WTC11 (cell line): Measurements from ENCODE around the gene ADAMTSL4.

Experiments
- CREM ChIP-seq: sonication (generic); formaldehyde crosslinking; IDR thresholded peaks from 2 replicates; pipeline ENCODE4 v1.8.1; 2022; ENCODE audit warnings: mild to moderate bottlenecking, missing genetic modification reagents, moderate library complexity
- FOXK1 ChIP-seq: sonication (generic); formaldehyde crosslinking; IDR thresholded peaks from 2 replicates; pipeline ENCODE4 v1.8.0; 2022; ENCODE audit warnings: mild to moderate bottlenecking, moderate library complexity, missing genetic modification reagents
- MYBL2 ChIP-seq: sonication (generic); formaldehyde crosslinking; IDR thresholded peaks from 2 replicates; pipeline ENCODE4 v1.8.1; 2023; ENCODE audit warnings: mild to moderate bottlenecking, moderate library complexity, missing genetic modification reagents
- TCF7 ChIP-seq: sonication (generic); formaldehyde crosslinking; IDR thresholded peaks from 2 replicates; pipeline ENCODE4 v1.8.0; 2022; ENCODE audit warnings: mild to moderate bottlenecking, low read depth, missing genetic modification reagents, moderate library complexity
- TF ChIP-seq, protein P1 (sequence below): fragments of 200-600 bp; IDR thresholded peaks from 2 replicates; pipeline ENCODE4 v1.8.0; 2022; ENCODE audit warnings: antibody characterized with exemption
- TF ChIP-seq, protein P2 (sequence below): sonication (generic); formaldehyde crosslinking; IDR thresholded peaks from 2 replicates; pipeline ENCODE4 v1.8.0; 2022; ENCODE audit warnings: mild to moderate bottlenecking, missing genetic modification reagents
- TF ChIP-seq, protein P3 (sequence below): sonication (generic); formaldehyde crosslinking; IDR thresholded peaks from 2 replicates; pipeline ENCODE4 v1.8.1; 2022; ENCODE audit warnings: low read depth, missing genetic modification reagents, borderline replicate concordance
- TF ChIP-seq, protein P4 (sequence below): sonication (generic); formaldehyde crosslinking; IDR thresholded peaks from 2 replicates; pipeline ENCODE4 v1.8.1; 2022; ENCODE audit warnings: missing genetic modification reagents, borderline replicate concordance

DNA sequence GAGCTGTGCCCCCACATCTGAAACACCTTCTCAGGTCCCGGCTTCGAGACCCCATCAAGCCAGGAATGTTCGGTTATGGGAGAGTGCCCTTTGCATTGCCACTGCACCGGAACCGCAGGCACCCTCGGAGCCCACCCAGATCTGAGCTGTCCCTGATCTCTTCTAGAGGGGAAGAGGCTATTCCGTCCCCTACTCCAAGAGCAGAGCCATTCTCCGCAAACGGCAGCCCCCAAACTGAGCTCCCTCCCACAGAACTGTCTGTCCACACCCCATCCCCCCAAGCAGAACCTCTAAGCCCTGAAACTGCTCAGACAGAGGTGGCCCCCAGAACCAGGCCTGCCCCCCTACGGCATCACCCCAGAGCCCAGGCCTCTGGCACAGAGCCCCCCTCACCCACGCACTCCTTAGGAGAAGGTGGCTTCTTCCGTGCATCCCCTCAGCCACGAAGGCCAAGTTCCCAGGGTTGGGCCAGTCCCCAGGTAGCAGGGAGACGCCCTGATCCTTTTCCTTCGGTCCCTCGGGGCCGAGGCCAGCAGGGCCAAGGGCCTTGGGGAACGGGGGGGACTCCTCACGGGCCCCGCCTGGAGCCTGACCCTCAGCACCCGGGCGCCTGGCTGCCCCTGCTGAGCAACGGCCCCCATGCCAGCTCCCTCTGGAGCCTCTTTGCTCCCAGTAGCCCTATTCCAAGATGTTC is 4.3 kb downstream of the ADAMTSL4 start:
- TF ChIP-seq, protein P1, sequence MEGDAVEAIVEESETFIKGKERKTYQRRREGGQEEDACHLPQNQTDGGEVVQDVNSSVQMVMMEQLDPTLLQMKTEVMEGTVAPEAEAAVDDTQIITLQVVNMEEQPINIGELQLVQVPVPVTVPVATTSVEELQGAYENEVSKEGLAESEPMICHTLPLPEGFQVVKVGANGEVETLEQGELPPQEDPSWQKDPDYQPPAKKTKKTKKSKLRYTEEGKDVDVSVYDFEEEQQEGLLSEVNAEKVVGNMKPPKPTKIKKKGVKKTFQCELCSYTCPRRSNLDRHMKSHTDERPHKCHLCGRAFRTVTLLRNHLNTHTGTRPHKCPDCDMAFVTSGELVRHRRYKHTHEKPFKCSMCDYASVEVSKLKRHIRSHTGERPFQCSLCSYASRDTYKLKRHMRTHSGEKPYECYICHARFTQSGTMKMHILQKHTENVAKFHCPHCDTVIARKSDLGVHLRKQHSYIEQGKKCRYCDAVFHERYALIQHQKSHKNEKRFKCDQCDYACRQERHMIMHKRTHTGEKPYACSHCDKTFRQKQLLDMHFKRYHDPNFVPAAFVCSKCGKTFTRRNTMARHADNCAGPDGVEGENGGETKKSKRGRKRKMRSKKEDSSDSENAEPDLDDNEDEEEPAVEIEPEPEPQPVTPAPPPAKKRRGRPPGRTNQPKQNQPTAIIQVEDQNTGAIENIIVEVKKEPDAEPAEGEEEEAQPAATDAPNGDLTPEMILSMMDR = no peak
- TF ChIP-seq MYBL2 (CRISPR knock-in tag) (no peak), FOXK1 (CRISPR knock-in tag) (no peak), TCF7 (no peak), CREM (CRISPR knock-in tag) (no peak)
- TF ChIP-seq, protein P2, sequence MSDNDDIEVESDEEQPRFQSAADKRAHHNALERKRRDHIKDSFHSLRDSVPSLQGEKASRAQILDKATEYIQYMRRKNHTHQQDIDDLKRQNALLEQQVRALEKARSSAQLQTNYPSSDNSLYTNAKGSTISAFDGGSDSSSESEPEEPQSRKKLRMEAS (CRISPR knock-in tag) = no peak
- TF ChIP-seq, protein P3, sequence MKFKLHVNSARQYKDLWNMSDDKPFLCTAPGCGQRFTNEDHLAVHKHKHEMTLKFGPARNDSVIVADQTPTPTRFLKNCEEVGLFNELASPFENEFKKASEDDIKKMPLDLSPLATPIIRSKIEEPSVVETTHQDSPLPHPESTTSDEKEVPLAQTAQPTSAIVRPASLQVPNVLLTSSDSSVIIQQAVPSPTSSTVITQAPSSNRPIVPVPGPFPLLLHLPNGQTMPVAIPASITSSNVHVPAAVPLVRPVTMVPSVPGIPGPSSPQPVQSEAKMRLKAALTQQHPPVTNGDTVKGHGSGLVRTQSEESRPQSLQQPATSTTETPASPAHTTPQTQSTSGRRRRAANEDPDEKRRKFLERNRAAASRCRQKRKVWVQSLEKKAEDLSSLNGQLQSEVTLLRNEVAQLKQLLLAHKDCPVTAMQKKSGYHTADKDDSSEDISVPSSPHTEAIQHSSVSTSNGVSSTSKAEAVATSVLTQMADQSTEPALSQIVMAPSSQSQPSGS (CRISPR knock-in tag) = no peak
- TF ChIP-seq, protein P4, sequence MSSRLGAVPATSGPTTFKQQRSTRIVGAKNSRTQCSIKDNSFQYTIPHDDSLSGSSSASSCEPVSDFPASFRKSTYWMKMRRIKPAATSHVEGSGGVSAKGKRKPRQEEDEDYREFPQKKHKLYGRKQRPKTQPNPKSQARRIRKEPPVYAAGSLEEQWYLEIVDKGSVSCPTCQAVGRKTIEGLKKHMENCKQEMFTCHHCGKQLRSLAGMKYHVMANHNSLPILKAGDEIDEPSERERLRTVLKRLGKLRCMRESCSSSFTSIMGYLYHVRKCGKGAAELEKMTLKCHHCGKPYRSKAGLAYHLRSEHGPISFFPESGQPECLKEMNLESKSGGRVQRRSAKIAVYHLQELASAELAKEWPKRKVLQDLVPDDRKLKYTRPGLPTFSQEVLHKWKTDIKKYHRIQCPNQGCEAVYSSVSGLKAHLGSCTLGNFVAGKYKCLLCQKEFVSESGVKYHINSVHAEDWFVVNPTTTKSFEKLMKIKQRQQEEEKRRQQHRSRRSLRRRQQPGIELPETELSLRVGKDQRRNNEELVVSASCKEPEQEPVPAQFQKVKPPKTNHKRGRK (CRISPR knock-in tag) = no peak
